Activated CD8-positive, alpha-beta memory T cell treated with anti-CD3 and anti-CD28 coated beads for 36 hours (primary cell): ENCODE results near the gene MPND. TPM values are rescaled to one million over a fixed set of nuclear protein-coding genes. Genes with fewer than 3 reads are reported as not detected.

Source experiments
- CTCF ChIA-PET: fragments of 350-600 bp; sonication (Branson Sonifier 250); formaldehyde crosslinking; loops from one replicate; lab custom pipeline; 2021; ENCODE audit warnings: antibody characterized with exemption; lab: Charles Lee
- POLR2A ChIA-PET: fragments of 350-600 bp; sonication (Branson Sonifier 250); formaldehyde crosslinking; loops from one replicate; lab custom pipeline; 2021; ENCODE audit warnings: antibody characterized with exemption; lab: Charles Lee
- total RNA-seq, 2 experiments: library from RNA; stranded (reverse); gene quantifications; one replicate each; pipeline ENCODE4 v1.2.3, GENCODE V29; 2021

The MPND gene
- total RNA-seq, 2 experiments from 2014 or later, result 18.0 to 20.1 TPM

- POLR2A ChIA-PET, result interaction anchor here (0.6 to 0.7 kb wide), 2 partner anchors 40 to 1484 kb away, joined by 9 to 11 read pairs; no protein-coding TSS in a partner anchor
- CTCF ChIA-PET, result interaction anchor here (1.0 to 1.1 kb wide), 2 partner anchors 15 kb away, joined by 3 to 4 read pairs; partner anchors contain the start of gene SH3GL1
Observed at GRCh38 chr19:4385291-4386040, 42.1 kb downstream of the MPND start.

- POLR2A ChIA-PET, result interaction anchor here (0.6 to 0.7 kb wide), 4 partner anchors 12 to 1483 kb away, joined by 3 to 11 read pairs (median 10); no protein-coding TSS in a partner anchor
- CTCF ChIA-PET, result interaction anchor here (0.7 to 1.0 kb wide), 2 partner anchors 14 to 38 kb away, joined by 3 read pairs; partner anchors contain the start of gene SH3GL1
Observed at GRCh38 chr19:4386041-4386782, 42.9 kb downstream of the MPND start.

DNA sequence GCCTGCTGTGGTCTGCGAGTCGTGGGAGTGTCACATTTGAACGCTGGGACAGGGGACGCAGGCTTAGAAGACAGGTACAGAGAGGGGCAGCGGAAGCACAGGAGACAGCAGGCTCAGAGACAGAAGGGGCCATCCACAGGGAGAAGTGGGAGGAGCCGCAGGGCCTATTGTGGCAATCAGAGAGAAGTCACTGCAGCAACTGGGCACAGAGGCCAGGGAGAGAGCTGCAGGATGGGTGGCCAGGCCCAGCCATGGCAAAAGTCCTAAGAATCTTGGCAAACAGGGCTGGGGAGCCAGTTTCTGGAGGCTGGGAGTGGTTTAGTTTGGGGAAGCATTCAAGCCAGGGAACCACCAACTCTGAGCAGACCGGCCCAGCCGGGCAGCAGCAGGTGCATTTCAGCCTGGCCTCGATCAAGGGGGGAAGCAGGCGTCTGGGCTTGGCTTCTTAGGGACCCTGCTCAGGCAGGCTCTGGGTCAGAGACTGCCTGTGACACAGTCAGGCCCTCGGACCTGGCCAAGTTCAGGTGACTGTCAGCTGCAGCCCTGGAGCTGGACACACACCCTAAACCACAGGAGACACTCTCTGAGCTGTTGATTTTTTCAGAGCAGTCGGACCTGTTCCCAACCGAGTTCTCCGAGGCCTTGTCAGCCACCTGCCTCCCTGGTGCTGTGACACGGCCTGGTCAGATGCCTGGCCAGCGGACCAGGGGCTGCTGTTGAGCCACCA lies 45.1 kb downstream of the MPND start:
- ChIA-PET POLR2A (interaction anchor here (0.6 kb wide), 1 partner anchor 58 kb away, joined by 5 read pairs; no protein-coding TSS in a partner anchor), CTCF (no interaction called here)

DNA sequence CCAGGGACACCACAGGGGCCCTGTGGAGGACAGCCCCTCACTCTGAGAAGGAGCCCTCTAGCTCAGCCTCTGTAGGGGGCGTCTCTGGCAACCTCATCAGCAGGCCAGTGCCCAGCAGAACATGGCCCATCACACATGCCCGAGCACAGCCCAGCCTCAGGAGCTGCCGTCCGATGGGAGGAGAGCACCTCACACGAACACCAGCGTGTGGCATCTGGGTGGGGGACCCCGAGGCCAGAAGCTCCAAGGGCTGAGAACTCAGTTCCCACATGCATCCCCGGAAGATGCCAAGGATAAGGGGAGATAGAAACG lies 45.7 kb downstream of the MPND start:
- CTCF ChIA-PET, result no interaction called here
- POLR2A ChIA-PET, result no interaction called here

GRCh38 chr19:4389511-4390016 lies 46.2 kb downstream of the MPND start:
- CTCF ChIA-PET, result interaction anchor here (2.2 kb wide), 2 partner anchors 10 to 11 kb away, joined by 4 to 7 read pairs; partner anchors contain the start of gene SH3GL1

DNA sequence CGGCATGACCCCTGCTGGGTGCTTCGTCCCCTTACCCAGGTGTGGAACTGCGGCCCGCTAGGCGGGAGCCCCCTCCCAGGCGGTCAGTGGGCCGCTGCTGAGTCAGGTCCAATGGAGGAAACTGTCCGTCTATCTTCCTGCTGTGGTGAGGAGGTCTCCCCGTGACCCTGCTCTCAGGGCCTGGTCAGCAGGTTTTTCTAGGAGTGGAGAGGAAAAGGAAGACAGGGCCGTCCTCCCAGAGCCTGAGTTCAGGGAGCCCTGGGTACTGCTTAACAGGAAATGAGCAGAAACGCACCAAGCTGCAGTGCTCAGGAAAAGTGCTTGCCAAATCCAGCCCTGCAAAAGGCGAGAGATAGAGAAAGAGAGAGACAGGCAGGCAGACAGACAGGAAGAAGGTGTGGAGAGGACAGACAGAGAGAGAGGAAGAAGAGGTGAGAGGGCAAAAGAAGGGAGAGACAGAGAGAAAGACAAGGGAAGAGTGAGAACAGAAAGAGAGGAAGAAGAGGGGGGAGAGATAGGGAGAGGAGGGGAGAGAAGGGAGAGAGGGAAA lies 46.7 kb downstream of the MPND start:
- POLR2A ChIA-PET, result no interaction called here

More at GRCh38 chr19:4389511-4390016, 46.2 kb downstream of the MPND start:
- POLR2A ChIA-PET, result no interaction called here

GRCh38 chr19:4390567-4391305 lies 47.4 kb downstream of the MPND start:
- POLR2A ChIA-PET, result interaction anchor here (0.6 kb wide), 1 partner anchor 19 kb away, joined by 3 read pairs; no protein-coding TSS in a partner anchor
- CTCF ChIA-PET, result interaction anchor here (1.0 to 2.2 kb wide), 4 partner anchors 10 to 47 kb away, joined by 3 to 7 read pairs (median 4); partner anchors contain the start of genes MPND and SH3GL1

More for the DNA sequence above, 46.7 kb downstream of the MPND start:
- CTCF ChIA-PET, result interaction anchor here (2.2 kb wide), 2 partner anchors 10 to 11 kb away, joined by 4 to 7 read pairs; partner anchors contain the start of gene SH3GL1

- CTCF ChIA-PET, result interaction anchor here (1.0 to 2.2 kb wide), 4 partner anchors 9 to 48 kb away, joined by 3 to 7 read pairs (median 4); partner anchors contain the start of genes MPND and SH3GL1
Observed at GRCh38 chr19:4391306-4391693, 47.9 kb downstream of the MPND start.

DNA sequence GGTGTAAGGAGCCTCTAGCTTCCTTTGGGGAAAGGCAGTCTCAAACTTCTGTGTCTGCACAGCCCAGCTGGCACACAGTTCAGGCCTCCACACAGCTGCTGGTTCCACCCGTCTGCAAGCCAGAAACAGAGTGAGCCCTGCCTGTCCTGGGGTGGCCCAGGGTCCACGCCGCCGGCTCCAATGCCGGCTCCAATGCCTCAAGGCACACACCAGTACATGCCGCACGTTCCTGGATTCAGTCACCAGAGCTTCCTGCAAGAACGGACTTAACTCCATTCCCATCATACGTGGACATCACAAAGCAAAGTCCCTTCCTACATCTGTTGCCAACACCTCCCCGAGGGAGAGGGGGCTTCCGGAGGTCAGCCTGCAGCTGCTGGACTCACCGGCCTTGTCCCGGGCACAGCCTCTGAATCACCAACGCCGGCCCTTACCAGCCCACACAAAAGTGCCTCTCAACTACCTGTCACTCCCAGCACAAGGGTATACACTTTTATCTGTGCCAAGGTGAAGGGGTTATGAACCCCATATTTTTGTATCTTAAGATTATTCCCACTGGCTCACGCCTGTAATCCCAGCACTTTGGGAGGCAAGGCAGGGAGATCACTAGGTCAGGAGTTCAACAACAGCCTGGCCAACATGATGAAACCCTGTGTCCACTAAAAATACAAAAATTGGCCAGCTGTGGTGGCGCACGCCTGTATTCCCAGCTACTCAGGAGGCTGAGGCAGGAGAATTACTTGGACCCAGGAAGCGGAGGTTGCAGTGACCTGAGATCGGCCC lies 48.5 kb downstream of the MPND start:
- POLR2A ChIA-PET, result no interaction called here
- CTCF ChIA-PET, result interaction anchor here (1.0 to 2.2 kb wide), 4 partner anchors 8 to 48 kb away, joined by 3 to 7 read pairs (median 4); partner anchors contain the start of genes MPND and SH3GL1

More at GRCh38 chr19:4391306-4391693, 47.9 kb downstream of the MPND start:
- POLR2A ChIA-PET, result interaction anchor here (0.6 kb wide), 1 partner anchor 18 kb away, joined by 3 read pairs; no protein-coding TSS in a partner anchor

- ChIA-PET CTCF (interaction anchor here (1.1 to 1.2 kb wide), 2 partner anchors 24 to 42 kb away, joined by 3 to 4 read pairs; no protein-coding TSS in a partner anchor), POLR2A (no interaction called here)
Observed at GRCh38 chr19:4393947-4394590, 50.7 kb downstream of the MPND start.

- CTCF ChIA-PET, result interaction anchor here (1.1 kb wide), 2 partner anchors 27 to 134 kb away, joined by 3 read pairs; no protein-coding TSS in a partner anchor
- POLR2A ChIA-PET, result no interaction called here
Observed at GRCh38 chr19:4396949-4397783, 53.8 kb downstream of the MPND start.

GRCh38 chr19:4399812-4400134 lies 56.4 kb downstream of the MPND start:
- ChIA-PET POLR2A (interaction anchor here (1.0 to 1.4 kb wide), 2 partner anchors 30 to 31 kb away, joined by 5 to 6 read pairs; no protein-coding TSS in a partner anchor), CTCF (interaction anchor here (0.6 to 3.2 kb wide), 9 partner anchors 9 to 59 kb away, joined by 3 to 44 read pairs (median 5); no protein-coding TSS in a partner anchor)

GRCh38 chr19:4400135-4400936 lies 57.0 kb downstream of the MPND start, which contains the start of gene SH3GL1:
Gene SH3GL1 (minus strand): TSS chr19:4400547. CDS start chr19:4400368, 179 bp downstream.
- ChIA-PET POLR2A (interaction anchor here (1.0 to 1.4 kb wide), 2 partner anchors 31 to 32 kb away, joined by 5 to 6 read pairs; no protein-coding TSS in a partner anchor), CTCF (interaction anchor here (0.6 to 3.2 kb wide), 11 partner anchors 10 to 59 kb away, joined by 3 to 44 read pairs (median 4); no protein-coding TSS in a partner anchor)

- ChIA-PET POLR2A (interaction anchor here (0.6 to 1.3 kb wide), 4 partner anchors 9 to 155 kb away, joined by 3 read pairs; partner anchors contain the start of genes MPND and YJU2), CTCF (interaction anchor here (0.5 to 3.2 kb wide), 5 partner anchors 32 to 430 kb away, joined by 3 to 44 read pairs (median 4); no protein-coding TSS in a partner anchor)
Observed at GRCh38 chr19:4401769-4402170, 58.4 kb downstream of the MPND start.
